GM15510 (cell line): ENCODE data around the gene SCAI.

Experiments
- POLR2A ChIP-seq: IDR thresholded peaks from 3 replicates; pipeline ENCODE4 v1.6.1; 2011; ENCODE audit warnings: borderline replicate concordance; ENCODE audit not compliant: insufficient read length; ENCODE audit errors: extremely low read depth

Gene SCAI

DNA sequence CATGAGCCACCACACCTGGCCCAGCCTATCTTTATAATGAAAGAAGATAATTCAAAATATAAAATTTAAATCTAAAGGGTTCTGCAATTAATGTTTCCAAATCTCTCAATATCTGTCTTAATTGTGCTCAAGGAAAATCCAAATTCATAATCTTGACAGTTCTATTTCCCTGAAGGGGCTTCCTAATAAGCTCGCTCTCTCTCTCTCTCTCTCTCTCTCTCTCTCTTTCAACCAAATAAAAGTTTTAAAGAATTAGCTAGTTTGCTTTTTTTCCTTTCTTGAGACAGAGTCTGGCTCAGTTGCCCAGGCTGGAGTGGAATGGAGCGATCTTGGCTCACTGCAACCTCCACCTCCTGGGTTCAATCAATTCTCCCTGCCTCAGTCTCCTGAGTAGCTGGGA, 13.2 kb upstream of the SCAI start:
- TF ChIP-seq POLR2A: no peak

- TF ChIP-seq POLR2A: no peak
Observed at GRCh38 chr9:125153712-125154367, 10.5 kb upstream of the SCAI start.

DNA sequence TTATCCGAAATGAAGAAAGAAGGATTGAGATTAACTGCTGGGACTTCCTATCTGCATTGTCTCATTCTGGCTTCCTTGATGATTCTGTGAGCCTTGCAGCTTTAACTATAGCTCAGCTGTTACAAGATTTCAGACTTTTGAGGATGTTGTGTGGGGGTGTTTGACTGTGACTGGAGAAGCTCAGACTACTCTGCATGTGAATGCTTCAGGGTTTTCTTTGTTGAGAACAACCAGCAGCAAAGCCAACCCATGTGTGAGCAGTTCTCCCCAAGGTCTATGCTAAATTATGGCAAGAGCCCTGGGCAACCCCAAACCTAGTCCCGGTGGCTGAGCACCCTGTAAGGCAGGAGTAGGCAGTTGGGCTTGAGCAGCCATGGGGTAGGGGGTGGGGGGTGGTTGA, 8.4 kb upstream of the SCAI start:
- no peak for TF ChIP-seq POLR2A

- TF ChIP-seq POLR2A: no peak
Observed at GRCh38 chr9:125150349-125151245, 7.3 kb upstream of the SCAI start.

GRCh38 chr9:125147401-125147951, 4.1 kb upstream of the SCAI start:
- TF ChIP-seq POLR2A: no peak

- TF ChIP-seq POLR2A: no peak
Observed at GRCh38 chr9:125146247-125146646, 2.9 kb upstream of the SCAI start.

GRCh38 chr9:125145425-125145824, 2.1 kb upstream of the SCAI start:
- TF ChIP-seq POLR2A: no peak

- no peak for TF ChIP-seq POLR2A
Observed at GRCh38 chr9:125142560-125143376, 560 bp downstream of the SCAI start.

- no peak for TF ChIP-seq POLR2A
Observed at GRCh38 chr9:125141751-125142150, 1.6 kb downstream of the SCAI start.

- no peak for TF ChIP-seq POLR2A
Observed at GRCh38 chr9:125141251-125141650, 2.1 kb downstream of the SCAI start.

GRCh38 chr9:125140576-125140975, 2.8 kb downstream of the SCAI start:
- TF ChIP-seq POLR2A: no peak

GRCh38 chr9:125137200-125137599, 6.1 kb downstream of the SCAI start:
- no peak for TF ChIP-seq POLR2A

- no peak for TF ChIP-seq POLR2A
Observed at GRCh38 chr9:125134976-125135375, 8.4 kb downstream of the SCAI start.

GRCh38 chr9:125133403-125134329, 9.7 kb downstream of the SCAI start:
- no peak for TF ChIP-seq POLR2A
